Activated CD8-positive, alpha-beta memory T cell treated with anti-CD3 and anti-CD28 coated beads for 48 hours (primary cell): ENCODE results near the gene EEIG1.
A peak's percentile ranks its signal among the peaks of the same experiment; 100 is the strongest.

Source experiments
- DNase-seq, 3 experiments: peaks; one replicate each; pipeline ENCODE4 v3.0.0-alpha.2; 2020; ENCODE audit warnings: low read depth in 2 of 3, low spot score in 2 of 3

Gene EEIG1

GRCh38 chr9:127942216-127943010 lies 38.4 kb downstream of the EEIG1 start:
- no peak for DNase-seq

- no peak for DNase-seq
Observed at GRCh38 chr9:127941961-127942215, 38.9 kb downstream of the EEIG1 start.

GRCh38 chr9:127941062-127941960 lies 39.5 kb downstream of the EEIG1 start:
- DNase-seq = no peak

GRCh38 chr9:127940593-127940992 lies 40.2 kb downstream of the EEIG1 start:
- DNase-seq = no peak

GRCh38 chr9:127938298-127938690 lies 42.5 kb downstream of the EEIG1 start:
- DNase-seq = no peak

- peak in 2 of 3 experiments; percentile 67 to 72 for DNase-seq
Observed at GRCh38 chr9:127937388-127938297, 43.1 kb downstream of the EEIG1 start, which contains the start of gene DPM2. Gene DPM2, minus strand, starts transcription at chr9:127937854. Its CDS starts 34 bp downstream, at chr9:127937820.

- DNase-seq = no peak
Observed at GRCh38 chr9:127937056-127937387, 43.8 kb downstream of the EEIG1 start.

GRCh38 chr9:127936347-127936852 lies 44.4 kb downstream of the EEIG1 start:
- DNase-seq = no peak

GRCh38 chr9:127935765-127936221 lies 45.0 kb downstream of the EEIG1 start:
- no peak for DNase-seq

- no peak for DNase-seq
Observed at GRCh38 chr9:127934986-127935385, 45.8 kb downstream of the EEIG1 start.

- no peak for DNase-seq
Observed at GRCh38 chr9:127934248-127934647, 46.5 kb downstream of the EEIG1 start.

GRCh38 chr9:127931092-127931881 lies 49.5 kb downstream of the EEIG1 start:
- no peak for DNase-seq
